Tibial nerve (tissue), 3 donors: ENCODE results near the gene NPPA.

Experiments
- POLR2A ChIP-seq, 2 donors: fragments of 450-650 bp; IDR thresholded peaks; one replicate each; pipeline ENCODE4 v1.6.1; 2017; ENCODE audit warnings: antibody characterized with exemption in 2 of 2, mild to moderate bottlenecking in 2 of 2, moderate library complexity in 2 of 2
- TF ChIP-seq, protein P1 (sequence below), 5 experiments: fragments of 200-600 bp in 3 of 5; fragments of 450-650 bp in 2 of 5; sonication (generic) in 3 of 5; IDR thresholded peaks; one replicate each; pipeline ENCODE4 v1.5.1; 2016 to 2019; ENCODE audit warnings: antibody characterized with exemption in 5 of 5, mild to moderate bottlenecking in 3 of 5, moderate library complexity in 2 of 5

DNA sequence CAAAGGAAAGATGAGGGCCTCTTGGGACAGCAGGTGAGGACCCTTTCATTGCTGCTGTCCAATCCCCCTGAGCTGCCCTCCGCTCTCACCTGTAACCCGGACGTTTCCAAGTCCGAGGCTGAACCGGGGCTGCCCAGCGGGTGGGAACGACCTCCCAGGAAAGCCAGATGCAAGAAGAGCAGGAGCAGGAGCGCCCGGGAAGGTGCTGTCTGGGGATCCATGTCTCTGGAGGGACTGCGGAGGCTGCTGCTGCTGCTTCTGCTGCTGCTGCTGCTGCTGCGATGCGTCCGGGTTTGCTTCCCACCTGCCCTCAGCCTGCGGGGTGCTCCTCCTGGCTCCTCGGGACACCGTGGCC lies 11.0 kb upstream of the NPPA start, which contains the start of gene NPPB:
- TF ChIP-seq, protein P1, sequence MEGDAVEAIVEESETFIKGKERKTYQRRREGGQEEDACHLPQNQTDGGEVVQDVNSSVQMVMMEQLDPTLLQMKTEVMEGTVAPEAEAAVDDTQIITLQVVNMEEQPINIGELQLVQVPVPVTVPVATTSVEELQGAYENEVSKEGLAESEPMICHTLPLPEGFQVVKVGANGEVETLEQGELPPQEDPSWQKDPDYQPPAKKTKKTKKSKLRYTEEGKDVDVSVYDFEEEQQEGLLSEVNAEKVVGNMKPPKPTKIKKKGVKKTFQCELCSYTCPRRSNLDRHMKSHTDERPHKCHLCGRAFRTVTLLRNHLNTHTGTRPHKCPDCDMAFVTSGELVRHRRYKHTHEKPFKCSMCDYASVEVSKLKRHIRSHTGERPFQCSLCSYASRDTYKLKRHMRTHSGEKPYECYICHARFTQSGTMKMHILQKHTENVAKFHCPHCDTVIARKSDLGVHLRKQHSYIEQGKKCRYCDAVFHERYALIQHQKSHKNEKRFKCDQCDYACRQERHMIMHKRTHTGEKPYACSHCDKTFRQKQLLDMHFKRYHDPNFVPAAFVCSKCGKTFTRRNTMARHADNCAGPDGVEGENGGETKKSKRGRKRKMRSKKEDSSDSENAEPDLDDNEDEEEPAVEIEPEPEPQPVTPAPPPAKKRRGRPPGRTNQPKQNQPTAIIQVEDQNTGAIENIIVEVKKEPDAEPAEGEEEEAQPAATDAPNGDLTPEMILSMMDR (IDR thresholded peaks at IDR 0.05), result no peak
- no peak for TF ChIP-seq POLR2A (IDR thresholded peaks at IDR 0.05)
